K562 (cell line): ENCODE results near the gene DLGAP1. TPM values are rescaled to one million over a fixed set of nuclear protein-coding genes. Genes with fewer than 3 reads are reported as not detected.

Source experiments
- ATF7 ChIP-seq: fragments of 450-650 bp; IDR thresholded peaks from 2 replicates; pipeline ENCODE4 v1.7.1; 2014; ENCODE audit warnings: mild to moderate bottlenecking, moderate library complexity
- CREB1 ChIP-seq, 2 experiments: sonication (generic) in 1 of 2; formaldehyde crosslinking in 1 of 2; IDR thresholded peaks; 2 replicates each; pipeline versions ENCODE4 v1.6.1 to v1.8.0; 2012 to 2022; ENCODE audit warnings: inconsistent platforms in 1 of 2, mild to moderate bottlenecking in 1 of 2, missing genetic modification reagents in 1 of 2, moderate library complexity in 1 of 2
- DACH1 ChIP-seq: fragments of 450-650 bp; IDR thresholded peaks from 2 replicates; pipeline ENCODE4 v1.6.1; 2018; ENCODE audit not compliant: partially characterized antibody
- ESRRA ChIP-seq: fragments of 450-650 bp; IDR thresholded peaks from 2 replicates; pipeline ENCODE4 v1.6.1; 2014; ENCODE audit warnings: low read depth, mild to moderate bottlenecking, moderate library complexity, borderline replicate concordance
- FOXK2 ChIP-seq, 2 experiments: fragments of 450-650 bp; IDR thresholded peaks in 1 of 2; conservative IDR thresholded peaks in 1 of 2; 2 replicates each; pipeline ENCODE4 v1.6.1; 2016; ENCODE audit warnings: low read depth in 2 of 2, mild to moderate bottlenecking in 1 of 2
- GATAD2B ChIP-seq: fragments of 450-650 bp; IDR thresholded peaks from 2 replicates; pipeline ENCODE4 v1.6.1; 2017; ENCODE audit warnings: mild to moderate bottlenecking, borderline replicate concordance
- L3MBTL2 ChIP-seq: fragments of 450-650 bp; IDR thresholded peaks from 2 replicates; pipeline ENCODE4 v1.6.1; 2016; ENCODE audit warnings: mild to moderate bottlenecking, moderate library complexity
- MAFG ChIP-seq: fragments of 450-650 bp; conservative IDR thresholded peaks from 2 replicates; pipeline ENCODE4 v1.6.1; 2016; ENCODE audit warnings: missing genetic modification characterization, missing compliant biosample characterization
- SMAD1 ChIP-seq: fragments of 150-350 bp; IDR thresholded peaks from 2 replicates; pipeline ENCODE4 v1.6.1; 2014; ENCODE audit warnings: low read length, low read depth; ENCODE audit not compliant: partially characterized antibody
- SMAD3 ChIP-seq: fragments of 450-650 bp; formaldehyde crosslinking; conservative IDR thresholded peaks from 2 replicates; pipeline ENCODE4 v1.4.0; 2020; ENCODE audit warnings: mild to moderate bottlenecking
- TEAD1 ChIP-seq, 2 experiments: fragments of 450-650 bp in 1 of 2; sonication (generic) in 1 of 2; formaldehyde crosslinking; IDR thresholded peaks; 2 replicates each; pipeline versions ENCODE4 v1.4.0 to v1.8.0; 2020 to 2022; ENCODE audit warnings: mild to moderate bottlenecking in 2 of 2, missing genetic modification reagents in 1 of 2
- ZNF780A ChIP-seq: fragments of 250-450 bp; sonication (Bioruptor Pico); IDR thresholded peaks from 2 replicates; pipeline ENCODE4 v1.5.0; 2021; ENCODE audit warnings: mild to moderate bottlenecking
- polyA plus RNA-seq, 8 experiments: library from polyadenylated mRNA; depleted of rRNA in 4 of 8; stranded (reverse) in 5 of 8; unstranded in 3 of 8; fragments of >200 nt; fragmentation: Nextera tagmentation in 2 of 8; fragmentation: Illumina TruSeq in 1 of 8; extraction: Ambion mirVana in 2 of 8; extraction: Trizol in 1 of 8; gene quantifications; 2 replicates each; pipeline versions ENCODE4 v1.2.1 to v1.2.3, GENCODE V29; 2011 to 2014; ENCODE audit warnings: inconsistent platforms in 1 of 8, missing spikeins in 1 of 8
- total RNA-seq, 7 experiments: library from RNA; depleted of rRNA in 6 of 7; stranded (reverse); fragments of >200 nt in 6 of 7; fragmentation: Illumina TruSeq in 2 of 7; extraction: Trizol in 2 of 7; gene quantifications; 2 replicates each; pipeline versions ENCODE4 v1.2.1 to v1.2.3, GENCODE V29; 2011 to 2021; ENCODE audit warnings: low replicate concordance in 1 of 7
- TF ChIP-seq, protein P1 (sequence below), 3 experiments: fragments of 200-800 bp in 1 of 3; sonication (Bioruptor generic) in 1 of 3; sonication (generic) in 1 of 3; formaldehyde crosslinking in 1 of 3; IDR thresholded peaks; 2 replicates each; pipeline versions ENCODE4 v1.6.1 to v1.8.0; 2016 to 2022; ENCODE audit warnings: mild to moderate bottlenecking in 2 of 3, missing compliant biosample characterization in 2 of 3, missing genetic modification characterization in 2 of 3, missing genetic modification reagents in 1 of 3
- TF ChIP-seq, protein P2 (sequence below): fragments of 450-650 bp; formaldehyde crosslinking; IDR thresholded peaks from 2 replicates; pipeline ENCODE4 v1.4.0; 2020; ENCODE audit warnings: mild to moderate bottlenecking, moderate library complexity
- TF ChIP-seq, protein P3 (sequence below), 2 experiments: fragments of 250-450 bp in 1 of 2; fragments of 450-650 bp in 1 of 2; sonication (Bioruptor Pico) in 1 of 2; IDR thresholded peaks; 2 replicates each; pipeline versions ENCODE4 v1.6.1 to v1.8.0; 2016 to 2021; ENCODE audit warnings: mild to moderate bottlenecking in 2 of 2, moderate library complexity in 2 of 2, missing compliant biosample characterization in 1 of 2, missing genetic modification characterization in 1 of 2
- TF ChIP-seq, protein P4 (sequence below): sonication (generic); formaldehyde crosslinking; IDR thresholded peaks from 2 replicates; pipeline ENCODE4 v1.8.1; 2023; ENCODE audit warnings: mild to moderate bottlenecking, missing genetic modification reagents
- TF ChIP-seq, protein P5 (sequence below): fragments of 450-650 bp; conservative IDR thresholded peaks from 2 replicates; pipeline ENCODE4 v1.6.1; 2016; ENCODE audit warnings: missing genetic modification characterization, low read depth, mild to moderate bottlenecking, missing compliant biosample characterization, moderate library complexity

Gene DLGAP1
- total and polyA plus RNA-seq, 9 of the 15 experiments (the other 6 are each of a cell fraction or from before 2014, with no cell fraction given), result 0.04 to 0.22 (median 0.08) TPM

DNA sequence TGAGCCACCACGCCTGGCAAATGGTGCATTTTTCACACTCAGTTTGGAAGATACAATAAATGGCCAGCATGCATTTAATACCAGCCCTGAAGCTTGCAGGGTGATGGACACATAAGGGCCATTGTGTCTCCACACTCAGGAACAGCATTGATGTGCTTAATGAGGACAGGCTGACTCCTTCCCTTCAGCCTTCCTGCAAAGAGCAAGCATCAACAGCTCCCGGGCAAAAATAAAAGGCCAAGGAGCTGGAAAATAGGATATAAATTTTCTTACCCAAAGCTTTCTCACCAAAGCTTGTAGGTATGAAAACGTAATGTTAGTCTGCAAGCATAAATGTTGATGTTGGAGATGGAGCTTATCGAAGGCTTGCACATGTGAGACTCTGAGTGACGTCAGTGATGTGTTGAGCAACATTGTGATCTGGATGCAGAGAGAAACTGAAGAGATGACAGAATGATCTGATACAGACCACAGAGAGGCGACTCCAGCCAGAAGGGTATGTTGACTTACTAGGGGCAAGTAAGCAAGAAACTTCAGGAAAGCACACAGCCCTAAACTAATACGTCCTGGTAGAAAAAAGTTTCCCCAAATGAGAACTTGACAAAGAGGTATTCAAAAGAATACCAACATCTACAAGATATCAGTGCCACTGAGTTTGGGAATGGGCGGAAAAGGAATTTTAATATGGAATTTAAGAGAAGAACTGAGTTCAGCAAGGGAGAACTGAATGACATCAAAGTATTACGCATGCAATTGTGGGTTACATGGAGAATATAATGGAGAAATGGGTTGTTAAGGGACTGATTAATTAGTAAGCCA, 748.6 kb downstream of the DLGAP1 start (continued):
- TF ChIP-seq, protein P1, sequence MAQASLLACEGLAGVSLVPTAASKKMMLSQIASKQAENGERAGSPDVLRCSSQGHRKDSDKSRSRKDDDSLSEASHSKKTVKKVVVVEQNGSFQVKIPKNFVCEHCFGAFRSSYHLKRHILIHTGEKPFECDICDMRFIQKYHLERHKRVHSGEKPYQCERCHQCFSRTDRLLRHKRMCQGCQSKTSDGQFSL (CRISPR knock-in tag; IDR thresholded peaks at IDR 0.05), result no peak
- TF ChIP-seq, protein P1 (tag; IDR thresholded peaks at IDR 0.05), result no peak
- TF ChIP-seq L3MBTL2, result peak; percentile 82
- TF ChIP-seq, protein P2, sequence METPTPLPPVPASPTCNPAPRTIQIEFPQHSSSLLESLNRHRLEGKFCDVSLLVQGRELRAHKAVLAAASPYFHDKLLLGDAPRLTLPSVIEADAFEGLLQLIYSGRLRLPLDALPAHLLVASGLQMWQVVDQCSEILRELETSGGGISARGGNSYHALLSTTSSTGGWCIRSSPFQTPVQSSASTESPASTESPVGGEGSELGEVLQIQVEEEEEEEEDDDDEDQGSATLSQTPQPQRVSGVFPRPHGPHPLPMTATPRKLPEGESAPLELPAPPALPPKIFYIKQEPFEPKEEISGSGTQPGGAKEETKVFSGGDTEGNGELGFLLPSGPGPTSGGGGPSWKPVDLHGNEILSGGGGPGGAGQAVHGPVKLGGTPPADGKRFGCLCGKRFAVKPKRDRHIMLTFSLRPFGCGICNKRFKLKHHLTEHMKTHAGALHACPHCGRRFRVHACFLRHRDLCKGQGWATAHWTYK (CRISPR knock-in tag), result 0 out of 2 replicates have a peak, but pooled peaks have one; percentile 30
- TF ChIP-seq, protein P3, sequence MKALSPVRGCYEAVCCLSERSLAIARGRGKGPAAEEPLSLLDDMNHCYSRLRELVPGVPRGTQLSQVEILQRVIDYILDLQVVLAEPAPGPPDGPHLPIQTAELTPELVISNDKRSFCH (CRISPR knock-in tag; IDR thresholded peaks at IDR 0.05), result no peak
- TF ChIP-seq, protein P3 (tag; IDR thresholded peaks at IDR 0.05), result peak; percentile 81; the same call in 1 of the 2 replicates
- TF ChIP-seq ZNF780A (CRISPR knock-in tag), result no peak
- TF ChIP-seq TEAD1 (CRISPR knock-in tag; IDR thresholded peaks at IDR 0.05), result 0 out of 4 replicates have a peak, but pooled peaks of 1 of the 2 experiments have one; percentile 41
- TF ChIP-seq CREB1 (IDR thresholded peaks at IDR 0.05), result peak; percentile 87
- peak; percentile 94 for TF ChIP-seq CREB1 (CRISPR knock-in tag; IDR thresholded peaks at IDR 0.05)
- TF ChIP-seq, protein P4, sequence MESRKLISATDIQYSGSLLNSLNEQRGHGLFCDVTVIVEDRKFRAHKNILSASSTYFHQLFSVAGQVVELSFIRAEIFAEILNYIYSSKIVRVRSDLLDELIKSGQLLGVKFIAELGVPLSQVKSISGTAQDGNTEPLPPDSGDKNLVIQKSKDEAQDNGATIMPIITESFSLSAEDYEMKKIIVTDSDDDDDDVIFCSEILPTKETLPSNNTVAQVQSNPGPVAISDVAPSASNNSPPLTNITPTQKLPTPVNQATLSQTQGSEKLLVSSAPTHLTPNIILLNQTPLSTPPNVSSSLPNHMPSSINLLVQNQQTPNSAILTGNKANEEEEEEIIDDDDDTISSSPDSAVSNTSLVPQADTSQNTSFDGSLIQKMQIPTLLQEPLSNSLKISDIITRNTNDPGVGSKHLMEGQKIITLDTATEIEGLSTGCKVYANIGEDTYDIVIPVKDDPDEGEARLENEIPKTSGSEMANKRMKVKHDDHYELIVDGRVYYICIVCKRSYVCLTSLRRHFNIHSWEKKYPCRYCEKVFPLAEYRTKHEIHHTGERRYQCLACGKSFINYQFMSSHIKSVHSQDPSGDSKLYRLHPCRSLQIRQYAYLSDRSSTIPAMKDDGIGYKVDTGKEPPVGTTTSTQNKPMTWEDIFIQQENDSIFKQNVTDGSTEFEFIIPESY (CRISPR knock-in tag), result 0 out of 2 replicates have a peak, but pooled peaks have one; percentile 34
- peak; percentile 99 for TF ChIP-seq ATF7
- peak; percentile 80 for TF ChIP-seq SMAD1
- peak; percentile 31; the same call in 1 of the 2 replicates for TF ChIP-seq MAFG (tag)
- peak; percentile 93 for TF ChIP-seq DACH1
- peak; percentile 27; the same call in 1 of the 2 replicates for TF ChIP-seq GATAD2B
- peak; percentile 73; the same call in 1 of the 2 replicates for TF ChIP-seq SMAD3 (CRISPR knock-in tag)
- TF ChIP-seq, protein P5, sequence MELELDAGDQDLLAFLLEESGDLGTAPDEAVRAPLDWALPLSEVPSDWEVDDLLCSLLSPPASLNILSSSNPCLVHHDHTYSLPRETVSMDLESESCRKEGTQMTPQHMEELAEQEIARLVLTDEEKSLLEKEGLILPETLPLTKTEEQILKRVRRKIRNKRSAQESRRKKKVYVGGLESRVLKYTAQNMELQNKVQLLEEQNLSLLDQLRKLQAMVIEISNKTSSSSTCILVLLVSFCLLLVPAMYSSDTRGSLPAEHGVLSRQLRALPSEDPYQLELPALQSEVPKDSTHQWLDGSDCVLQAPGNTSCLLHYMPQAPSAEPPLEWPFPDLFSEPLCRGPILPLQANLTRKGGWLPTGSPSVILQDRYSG (tag), result peak; percentile 71; the same call in 1 of the 2 replicates
- peak; percentile 79 to 89; a peak in 3 of 4 replicates for TF ChIP-seq FOXK2 (conservative IDR thresholded peaks at IDR 0.05 in 1 of 2, IDR thresholded peaks at IDR 0.05 in 1 of 2; ENCODE audit: low read depth in 2 of 2)
- TF ChIP-seq ESRRA, result peak; percentile 83; the same call in 1 of the 2 replicates
